ENCODE measurements around the gene THAP8.

The THAP8 gene, protein sequence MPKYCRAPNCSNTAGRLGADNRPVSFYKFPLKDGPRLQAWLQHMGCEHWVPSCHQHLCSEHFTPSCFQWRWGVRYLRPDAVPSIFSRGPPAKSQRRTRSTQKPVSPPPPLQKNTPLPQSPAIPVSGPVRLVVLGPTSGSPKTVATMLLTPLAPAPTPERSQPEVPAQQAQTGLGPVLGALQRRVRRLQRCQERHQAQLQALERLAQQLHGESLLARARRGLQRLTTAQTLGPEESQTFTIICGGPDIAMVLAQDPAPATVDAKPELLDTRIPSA

DNA sequence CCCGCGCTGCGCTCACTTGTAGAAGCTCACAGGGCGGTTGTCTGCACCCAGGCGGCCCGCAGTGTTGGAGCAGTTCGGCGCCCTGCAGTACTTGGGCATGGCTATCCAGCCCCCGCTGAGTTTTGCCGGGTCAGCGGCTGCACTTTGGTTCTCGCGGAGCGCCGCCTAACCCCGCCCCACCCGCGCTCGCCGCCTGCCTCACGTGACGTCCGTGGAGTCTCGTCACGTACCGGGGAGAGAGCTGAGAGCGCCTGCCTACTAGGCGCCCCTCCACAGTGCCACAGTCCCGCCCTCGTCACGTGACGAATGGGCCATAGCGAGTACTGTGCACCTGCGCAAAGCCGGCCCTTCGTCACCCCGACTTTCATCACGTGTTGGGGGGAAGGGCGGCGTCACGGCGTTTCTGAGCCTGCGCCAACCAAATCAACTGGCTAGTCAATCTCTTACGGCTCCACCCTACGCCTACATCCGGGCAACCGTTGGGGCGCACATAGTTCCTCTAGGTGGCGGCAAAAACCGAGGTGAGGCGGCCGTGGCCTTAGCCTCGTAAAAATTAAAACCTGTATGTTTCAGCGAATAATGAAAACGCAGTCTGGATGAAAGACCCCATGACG, at the start of gene THAP8:
THAP8 (minus strand) TSS at position 167 of the 614 bp plus-strand sequence; CDS start at position 99, 68 bp downstream.
- Mint-ChIP-seq H3K36me3 (ENCODE audit: low read depth) (peaks cover 29% of the 10 kb centered on the region), H3K9me3 (no peaks in the 10 kb centered on the region), H3K4me3 (peak within 1 kb of the TSS; percentile 88), H3K27ac (peak within 1 kb of the TSS; percentile 100), H3K27me3 (no peaks in the 10 kb centered on the region), H3K4me1 (ENCODE audit: low read depth) (peaks cover 27% of the 10 kb centered on the region)
- peak; percentile 100 for DNase-seq

DNA sequence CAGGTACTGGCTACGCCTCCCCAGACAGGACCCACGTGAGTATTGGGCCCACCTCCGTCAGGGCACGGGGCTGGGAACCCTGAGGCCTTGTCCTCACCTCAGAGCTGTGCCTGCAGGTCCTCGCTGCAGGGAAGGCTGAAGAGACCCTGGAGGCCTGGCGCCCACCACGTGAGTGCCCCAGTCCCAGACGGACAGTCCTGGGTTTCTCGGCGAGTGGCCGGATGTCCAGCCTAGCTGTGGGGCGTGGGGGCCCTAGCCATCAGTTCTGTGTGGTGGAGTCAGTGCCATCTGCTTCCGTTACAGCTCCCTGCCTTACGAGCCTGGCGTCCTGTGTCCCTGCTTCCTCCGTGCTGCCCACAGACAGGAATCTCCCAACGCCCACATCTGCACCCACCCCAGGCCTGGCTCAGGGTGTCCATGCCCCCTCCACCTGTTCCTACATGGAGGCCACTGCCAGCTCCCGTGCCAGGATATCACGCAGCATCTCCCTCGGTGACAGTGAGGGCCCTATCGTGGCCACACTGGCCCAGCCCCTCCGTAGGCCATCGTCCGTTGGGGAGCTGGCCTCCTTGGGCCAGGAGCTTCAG, 49.0 kb upstream of the THAP8 start:
- H3K36me3 Mint-ChIP-seq (ENCODE audit: low read depth) = peaks cover 83% of the 10 kb centered on the region
- no peak for DNase-seq
- H3K4me3 Mint-ChIP-seq = no peak overlapping the region
- H3K27me3 Mint-ChIP-seq = no peaks in the 10 kb centered on the region
- H3K27ac Mint-ChIP-seq = peak overlapping the region; percentile 34
- no peaks in the 10 kb centered on the region for H3K4me1 Mint-ChIP-seq (ENCODE audit: low read depth)
- H3K9me3 Mint-ChIP-seq = no peaks in the 10 kb centered on the region

DNA sequence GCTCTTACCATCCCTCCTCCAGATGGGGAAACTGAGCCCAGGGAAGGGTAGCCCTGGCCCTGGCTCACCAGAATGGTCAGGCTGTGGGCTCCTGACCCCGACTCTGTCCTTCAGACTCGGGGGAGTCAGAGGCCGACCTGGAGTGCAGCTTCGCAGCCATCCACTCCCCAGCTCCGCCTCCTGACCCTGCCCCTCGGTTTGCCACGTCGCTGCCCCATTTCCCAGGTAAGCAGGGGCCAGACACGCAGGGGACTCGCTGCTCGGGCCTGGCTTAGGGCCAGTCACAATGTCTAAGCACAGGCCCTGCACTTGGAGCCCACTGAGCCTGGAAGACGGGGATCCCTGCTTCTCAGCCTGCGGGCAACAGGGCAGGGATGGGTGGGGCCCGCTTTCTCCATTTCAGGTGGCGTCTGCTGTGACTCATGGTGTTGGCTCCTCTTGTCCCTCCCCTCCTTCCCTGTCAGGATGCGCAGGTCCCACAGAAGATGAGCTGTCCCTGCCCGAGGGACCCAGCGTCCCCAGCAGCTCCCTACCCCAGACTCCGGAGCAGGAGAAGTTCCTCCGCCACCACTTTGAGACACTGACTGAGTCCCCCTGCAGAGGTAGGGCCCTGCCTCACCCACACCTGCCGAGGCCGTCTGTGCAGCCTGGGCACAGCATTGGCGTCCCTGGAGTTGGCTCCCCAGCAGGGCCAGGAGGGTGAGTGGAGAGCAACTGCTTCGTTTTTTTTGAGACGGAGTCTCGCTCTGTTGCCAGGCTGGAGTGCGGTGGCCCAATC, 47.7 kb upstream of the THAP8 start:
- Mint-ChIP-seq H3K4me1 (ENCODE audit: low read depth) (no peaks in the 10 kb centered on the region), H3K36me3 (ENCODE audit: low read depth) (peaks cover 83% of the 10 kb centered on the region), H3K27me3 (no peaks in the 10 kb centered on the region), H3K4me3 (no peak overlapping the region), H3K9me3 (no peaks in the 10 kb centered on the region), H3K27ac (peak overlapping the region; percentile 11)
- DNase-seq = no peak

DNA sequence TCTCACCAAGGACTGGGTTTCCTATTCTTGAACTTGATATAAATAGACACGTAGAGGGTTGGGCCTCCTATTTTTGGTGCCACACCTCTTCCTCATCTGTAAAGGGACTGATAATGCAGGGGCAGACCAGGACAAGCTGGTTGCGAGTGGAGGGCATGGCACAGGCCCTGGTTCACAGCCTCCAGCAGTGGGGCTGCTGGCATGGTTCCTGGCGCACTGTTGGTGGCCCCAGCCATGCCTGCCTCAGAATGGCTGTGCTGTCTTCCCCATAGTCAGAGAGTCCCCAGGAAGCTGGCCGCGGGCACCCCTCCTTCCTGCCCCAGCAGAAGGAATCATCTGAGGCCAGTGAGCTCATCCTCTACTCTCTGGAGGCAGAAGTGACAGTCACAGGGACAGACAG, 46.4 kb upstream of the THAP8 start:
- Mint-ChIP-seq H3K4me3 (no peak overlapping the region), H3K9me3 (no peaks in the 10 kb centered on the region), H3K27me3 (no peaks in the 10 kb centered on the region), H3K36me3 (ENCODE audit: low read depth) (peaks cover 77% of the 10 kb centered on the region), H3K4me1 (ENCODE audit: low read depth) (no peaks in the 10 kb centered on the region), H3K27ac (no peak overlapping the region)
- no peak for DNase-seq

DNA sequence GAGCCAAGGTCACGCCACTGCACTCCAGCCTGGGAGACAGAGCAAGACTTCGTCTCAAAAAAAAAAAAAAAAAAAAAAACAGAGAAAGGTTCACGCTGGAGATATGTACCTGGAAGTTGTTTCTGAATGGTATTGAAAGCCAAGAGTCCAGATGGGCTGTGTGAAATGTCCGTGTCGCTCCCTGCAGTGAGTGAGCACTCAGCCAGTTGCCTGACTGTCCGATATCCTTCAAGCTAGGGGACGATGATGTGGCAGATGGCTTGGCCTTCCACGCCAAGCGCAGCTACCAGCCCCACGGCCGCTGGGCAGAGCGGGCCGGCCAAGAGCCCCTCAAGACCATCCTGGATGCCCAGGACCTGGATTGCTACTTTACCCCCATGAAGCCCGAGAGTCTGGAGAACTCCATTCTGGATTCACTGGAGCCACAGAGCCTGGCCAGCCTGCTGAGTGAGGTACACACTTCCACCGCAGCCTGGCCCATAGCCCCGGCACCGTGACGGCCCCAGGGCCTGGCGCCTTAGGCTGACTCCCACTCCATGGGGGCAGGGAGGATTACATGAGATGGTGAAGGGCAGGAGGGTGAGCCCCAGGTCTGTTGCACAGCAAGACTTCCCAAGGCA, 45.2 kb upstream of the THAP8 start:
- no peak for DNase-seq
- no peak overlapping the region for H3K4me3 Mint-ChIP-seq
- H3K9me3 Mint-ChIP-seq = no peaks in the 10 kb centered on the region
- H3K27me3 Mint-ChIP-seq = no peaks in the 10 kb centered on the region
- no peak overlapping the region for H3K27ac Mint-ChIP-seq
- H3K36me3 Mint-ChIP-seq (ENCODE audit: low read depth) = peaks cover 81% of the 10 kb centered on the region
- H3K4me1 Mint-ChIP-seq (ENCODE audit: low read depth) = no peaks in the 10 kb centered on the region

DNA sequence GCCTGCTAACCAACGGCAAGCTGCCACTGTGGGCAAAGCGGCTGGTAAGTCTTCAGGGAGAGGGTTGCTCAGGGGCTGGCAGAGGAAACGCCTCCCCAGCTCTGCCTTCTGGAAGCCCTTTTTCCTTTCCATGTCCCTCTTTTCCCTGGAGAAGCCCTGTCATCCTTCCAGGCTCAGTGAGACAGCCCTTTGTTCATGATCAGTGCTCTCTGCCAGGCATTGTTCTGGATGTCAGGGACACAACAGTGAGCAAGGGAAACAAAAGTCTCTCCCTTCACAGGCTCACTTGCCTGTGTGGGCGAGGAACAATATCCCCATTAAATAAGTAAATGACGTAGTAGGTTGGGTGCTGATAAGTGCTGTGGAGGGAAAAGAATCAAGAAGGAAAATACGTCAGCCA, 43.0 kb upstream of the THAP8 start:
- H3K4me1 Mint-ChIP-seq (ENCODE audit: low read depth) = peaks cover 19% of the 10 kb centered on the region
- H3K4me3 Mint-ChIP-seq = no peak overlapping the region
- no peaks in the 10 kb centered on the region for H3K27me3 Mint-ChIP-seq
- H3K36me3 Mint-ChIP-seq (ENCODE audit: low read depth) = peaks cover 80% of the 10 kb centered on the region
- no peaks in the 10 kb centered on the region for H3K9me3 Mint-ChIP-seq
- no peak for DNase-seq
- no peak overlapping the region for H3K27ac Mint-ChIP-seq

DNA sequence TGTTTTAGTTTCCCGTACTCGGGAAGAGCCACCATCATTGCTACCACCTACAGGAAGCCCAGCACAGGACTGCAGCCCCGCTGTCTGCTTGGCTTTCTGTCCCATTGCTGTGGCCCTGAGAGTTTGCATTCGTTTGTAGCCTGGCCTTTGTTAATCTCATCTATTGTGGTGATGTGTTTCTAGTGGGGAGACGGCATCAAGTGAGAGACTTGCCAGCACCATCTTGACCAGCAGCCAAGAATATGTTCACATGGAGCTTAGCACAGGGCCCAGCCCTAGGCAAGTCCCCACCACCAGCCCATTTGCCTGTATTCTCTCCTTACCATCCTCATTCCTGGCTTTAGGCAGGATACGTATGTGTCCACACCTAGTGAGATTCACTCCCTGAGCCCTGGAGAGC, 39.6 kb upstream of the THAP8 start:
- Mint-ChIP-seq H3K36me3 (ENCODE audit: low read depth) (peaks cover 86% of the 10 kb centered on the region), H3K27ac (peak overlapping the region; percentile 81), H3K4me3 (no peak overlapping the region), H3K4me1 (ENCODE audit: low read depth) (peaks cover 22% of the 10 kb centered on the region), H3K27me3 (no peaks in the 10 kb centered on the region), H3K9me3 (no peaks in the 10 kb centered on the region)
- DNase-seq = no peak

DNA sequence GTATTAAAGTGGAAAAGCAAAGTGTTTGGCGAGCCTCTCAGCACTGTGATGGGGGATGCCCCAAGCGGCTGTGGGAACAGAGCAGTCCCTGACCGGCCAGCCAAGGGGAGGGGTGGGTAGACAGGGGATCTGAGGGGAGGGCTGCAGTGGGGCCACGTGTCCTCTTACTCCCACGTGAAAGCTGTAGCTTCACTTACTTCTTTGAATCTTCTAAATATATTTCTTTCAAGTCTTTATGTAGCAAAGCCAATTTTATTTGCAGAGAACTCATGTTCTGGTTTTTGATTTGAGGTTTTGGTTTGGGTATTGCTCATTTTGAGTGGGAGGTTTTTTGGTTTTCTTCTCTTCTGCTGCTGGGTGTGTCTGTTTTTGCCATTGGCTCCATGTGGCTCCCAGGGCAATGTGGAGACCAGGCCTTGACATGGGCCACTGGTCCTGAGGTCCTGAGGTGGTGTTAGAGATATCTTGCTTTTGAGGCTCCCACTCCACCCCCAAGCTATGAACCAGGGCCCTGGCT, 39.1 kb upstream of the THAP8 start:
- peak overlapping the region; percentile 81 for H3K27ac Mint-ChIP-seq
- peaks cover 86% of the 10 kb centered on the region for H3K36me3 Mint-ChIP-seq (ENCODE audit: low read depth)
- no peak overlapping the region for H3K4me3 Mint-ChIP-seq

DNA sequence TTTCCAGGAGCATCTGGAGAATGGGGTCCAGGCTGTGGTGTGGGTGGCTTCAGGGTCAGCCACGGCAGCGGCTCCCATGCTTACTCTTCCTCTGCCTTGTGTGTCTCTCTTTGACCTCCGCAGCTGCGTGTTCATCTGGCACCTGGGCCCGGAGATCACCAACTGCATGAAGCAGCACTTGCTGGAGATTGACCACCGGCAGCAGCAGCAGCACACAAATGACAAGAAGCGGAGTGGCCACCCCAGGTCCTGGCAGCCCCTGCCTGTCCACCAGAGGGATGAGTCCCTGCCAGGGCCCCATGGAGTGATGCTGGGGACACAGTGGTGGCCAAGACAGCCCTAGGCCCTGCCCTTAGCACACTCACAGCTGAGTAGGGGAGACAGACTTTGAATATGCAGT, 38.5 kb upstream of the THAP8 start:
- Mint-ChIP-seq H3K4me1 (ENCODE audit: low read depth) (peaks cover 22% of the 10 kb centered on the region), H3K27ac (peak overlapping the region; percentile 81), H3K9me3 (no peaks in the 10 kb centered on the region), H3K27me3 (no peaks in the 10 kb centered on the region), H3K4me3 (no peak overlapping the region), H3K36me3 (ENCODE audit: low read depth) (peaks cover 87% of the 10 kb centered on the region)
- no peak for DNase-seq

More for the DNA sequence above, 39.1 kb upstream of the THAP8 start:
- H3K9me3 Mint-ChIP-seq = no peaks in the 10 kb centered on the region
- DNase-seq = peak; percentile 53
- no peaks in the 10 kb centered on the region for H3K27me3 Mint-ChIP-seq
- H3K4me1 Mint-ChIP-seq (ENCODE audit: low read depth) = peaks cover 22% of the 10 kb centered on the region

DNA sequence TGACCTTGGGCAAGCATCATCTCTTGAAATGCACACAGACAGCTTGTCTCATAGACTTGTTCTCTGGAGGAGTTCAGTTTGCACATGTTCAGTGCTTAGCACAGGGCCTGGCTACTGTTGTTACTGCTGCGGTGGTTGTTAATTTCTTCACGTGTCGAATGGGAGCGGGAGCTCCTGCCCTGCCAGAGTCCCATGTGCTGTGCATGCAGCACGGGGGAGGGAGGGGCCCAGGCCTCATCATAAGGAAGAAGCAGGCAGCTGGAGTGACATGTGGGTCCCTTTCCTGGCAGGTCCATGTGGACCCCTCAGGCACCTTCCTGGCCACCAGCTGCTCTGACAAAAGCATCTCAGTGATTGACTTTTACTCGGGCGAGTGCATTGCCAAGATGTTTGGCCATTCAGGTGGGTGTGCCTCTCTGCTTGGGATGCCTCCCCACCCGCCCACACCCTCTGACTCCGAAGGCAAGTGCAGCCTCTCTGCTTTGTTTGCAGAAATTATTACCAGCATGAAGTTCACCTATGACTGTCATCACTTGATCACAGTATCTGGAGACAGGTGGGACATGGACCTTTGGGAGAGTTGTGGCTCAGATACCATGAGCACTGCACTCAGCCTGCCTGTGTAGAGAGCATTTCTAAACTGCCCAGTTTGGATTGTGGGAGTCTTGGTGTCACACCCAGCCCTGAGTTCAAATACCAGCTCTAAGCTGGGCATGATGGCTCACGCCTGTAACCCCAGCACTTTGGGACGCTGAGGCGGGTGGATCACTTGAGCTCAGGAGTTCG, 37.0 kb upstream of the THAP8 start:
- H3K4me1 Mint-ChIP-seq (ENCODE audit: low read depth) = peaks cover 22% of the 10 kb centered on the region
- H3K9me3 Mint-ChIP-seq = no peaks in the 10 kb centered on the region
- H3K36me3 Mint-ChIP-seq (ENCODE audit: low read depth) = peaks cover 91% of the 10 kb centered on the region
- no peaks in the 10 kb centered on the region for H3K27me3 Mint-ChIP-seq
- no peak overlapping the region for H3K4me3 Mint-ChIP-seq
- H3K27ac Mint-ChIP-seq = peak overlapping the region; percentile 2
- DNase-seq = no peak

DNA sequence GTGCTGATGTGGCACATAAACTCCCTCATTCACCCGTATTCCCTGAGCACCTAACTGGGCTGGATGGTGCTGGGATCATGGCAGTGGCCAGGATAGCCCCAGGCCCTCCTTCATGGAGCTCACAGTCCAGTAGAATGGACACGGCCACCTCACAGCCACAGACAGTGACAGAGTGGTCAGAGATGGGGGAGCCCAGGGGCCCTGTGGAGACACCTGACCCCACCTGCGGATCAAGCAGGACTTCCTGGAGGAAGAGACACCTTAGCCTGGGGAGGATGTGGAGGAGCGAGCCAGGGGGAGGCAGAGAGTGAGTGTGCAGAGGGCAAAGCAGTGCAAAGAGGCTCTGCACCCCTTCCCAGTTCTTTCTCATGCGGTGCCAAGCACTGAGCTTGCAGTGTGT, 35.8 kb upstream of the THAP8 start:
- Mint-ChIP-seq H3K9me3 (no peaks in the 10 kb centered on the region), H3K27me3 (no peaks in the 10 kb centered on the region), H3K27ac (no peak overlapping the region), H3K4me1 (ENCODE audit: low read depth) (peaks cover 22% of the 10 kb centered on the region), H3K36me3 (ENCODE audit: low read depth) (peaks cover 93% of the 10 kb centered on the region), H3K4me3 (no peak overlapping the region)
- no peak for DNase-seq

DNA sequence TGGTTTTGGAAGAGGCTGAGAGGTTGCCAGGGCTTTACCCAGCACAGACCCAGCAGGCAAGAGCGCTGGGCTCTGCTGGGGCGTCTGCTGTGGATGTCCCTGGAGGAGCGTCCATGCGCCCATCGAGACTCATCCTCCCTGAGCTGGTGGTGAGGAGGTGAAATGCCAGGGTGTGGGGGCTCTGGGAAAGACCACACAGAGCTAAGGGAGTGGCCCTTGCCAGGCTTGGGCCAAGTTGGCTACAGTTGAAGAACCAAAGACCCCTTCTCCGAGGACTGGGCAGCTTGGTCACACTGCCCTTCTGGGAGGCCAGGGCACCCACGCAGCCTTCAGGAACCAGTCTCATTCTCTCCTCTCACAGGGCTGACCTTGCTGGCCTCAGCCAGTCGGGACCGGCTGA, 32.2 kb upstream of the THAP8 start:
- no peak for DNase-seq
- H3K4me3 Mint-ChIP-seq = no peak overlapping the region
- no peaks in the 10 kb centered on the region for H3K27me3 Mint-ChIP-seq
- H3K9me3 Mint-ChIP-seq = no peaks in the 10 kb centered on the region
- H3K27ac Mint-ChIP-seq = no peak overlapping the region
- no peaks in the 10 kb centered on the region for H3K4me1 Mint-ChIP-seq (ENCODE audit: low read depth)
- H3K36me3 Mint-ChIP-seq (ENCODE audit: low read depth) = peaks cover 95% of the 10 kb centered on the region

DNA sequence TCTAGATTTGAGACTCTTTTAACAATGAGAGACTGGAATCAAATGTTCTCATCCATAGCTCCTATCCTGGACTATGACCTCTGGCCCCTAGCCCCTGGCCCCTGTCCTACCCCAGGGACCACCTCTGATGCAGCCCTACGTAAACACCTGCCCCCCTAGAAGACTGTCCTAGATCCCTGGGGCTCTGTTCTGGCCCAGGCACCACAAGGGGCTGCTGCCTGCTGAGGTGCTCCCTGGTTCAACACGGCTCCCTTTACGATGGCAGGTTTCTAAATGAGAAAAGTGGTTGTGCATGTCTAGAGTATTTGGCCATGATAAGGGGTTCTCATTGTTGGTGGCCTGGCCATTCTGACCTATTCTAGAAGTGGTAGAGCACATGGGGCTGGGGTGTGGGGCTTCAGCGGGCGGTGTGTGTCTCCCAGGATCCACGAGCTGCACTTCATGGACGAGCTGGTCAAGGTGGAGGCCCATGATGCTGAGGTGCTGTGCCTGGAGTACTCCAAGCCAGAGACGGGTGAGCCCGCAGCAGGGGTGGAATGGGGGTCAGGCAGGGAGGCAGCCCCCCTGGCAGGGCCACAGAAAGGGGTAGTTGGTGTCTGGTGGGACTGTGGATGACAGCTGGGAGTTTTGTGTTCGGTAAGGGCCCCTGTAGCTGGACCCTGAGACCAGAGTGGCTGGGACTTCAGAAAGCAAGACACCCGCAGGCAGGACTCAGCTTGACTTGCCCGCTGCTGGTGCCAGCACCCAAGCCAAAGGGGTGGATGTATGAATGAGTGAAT, 30.3 kb upstream of the THAP8 start:
- DNase-seq = no peak
- Mint-ChIP-seq H3K9me3 (no peaks in the 10 kb centered on the region), H3K27me3 (no peaks in the 10 kb centered on the region), H3K27ac (no peak overlapping the region), H3K4me3 (no peak overlapping the region), H3K36me3 (ENCODE audit: low read depth) (peaks cover 90% of the 10 kb centered on the region), H3K4me1 (ENCODE audit: low read depth) (no peaks in the 10 kb centered on the region)
